Sigmoid colon (tissue), 7 donors: ENCODE data around the gene MYCBPAP. TPM values are rescaled to one million over a fixed set of nuclear protein-coding genes. Genes with fewer than 3 reads are reported as not detected.

Experiments used
- DNase-seq: peaks from one replicate; pipeline ENCODE4 v3.0.0-alpha.2; 2019
- H3K27ac ChIP-seq, 4 donors: fragments of 200-600 bp; sonication (generic); one replicate each; pipeline ENCODE4 v1.5.1; 2016 to 2019; ENCODE audit warnings: mild to moderate bottlenecking in 1 of 4
- H3K27me3 ChIP-seq, 3 donors: fragments of 200-600 bp; sonication (generic); one replicate each; pipeline ENCODE4 v1.5.1; 2019; ENCODE audit warnings: mild to moderate bottlenecking in 1 of 3
- H3K36me3 ChIP-seq, 4 donors: fragments of 200-600 bp; sonication (generic); one replicate each; pipeline ENCODE4 v1.5.1; 2016 to 2019
- H3K4me1 ChIP-seq, 4 donors: fragments of 200-600 bp; sonication (generic); one replicate each; pipeline ENCODE4 v1.5.1; 2017 to 2019
- H3K4me3 ChIP-seq, 4 donors: fragments of 200-600 bp; sonication (generic); one replicate each; pipeline ENCODE4 v1.5.1; 2017 to 2019; ENCODE audit warnings: mild to moderate bottlenecking in 2 of 4, moderate library complexity in 1 of 4
- H3K9me3 ChIP-seq, 4 donors: fragments of 200-600 bp in 3 of 4; sonication (generic) in 3 of 4; one replicate each; pipeline versions ENCODE4 v1.5.1 to v1.6.1; 2013 to 2019
- CTCF ChIP-seq, 4 experiments: fragments of 450-650 bp in 3 of 4; fragments of 200-600 bp in 1 of 4; IDR thresholded peaks; one replicate each; pipeline ENCODE4 v1.5.1; 2016 to 2019; ENCODE audit warnings: antibody characterized with exemption in 4 of 4, mild to moderate bottlenecking in 3 of 4, moderate library complexity in 2 of 4
- EP300 ChIP-seq, 4 donors: sonication (generic); formaldehyde crosslinking; IDR thresholded peaks; one replicate each; pipeline ENCODE4 v1.6.1; 2017; ENCODE audit warnings: antibody characterized with exemption in 4 of 4
- POLR2A ChIP-seq, 2 donors: fragments of 450-650 bp; IDR thresholded peaks; one replicate each; pipeline ENCODE4 v1.6.1; 2016; ENCODE audit warnings: antibody characterized with exemption in 2 of 2, mild to moderate bottlenecking in 2 of 2, moderate library complexity in 2 of 2
- POLR2AphosphoS5 ChIP-seq, 4 donors: sonication (generic); formaldehyde crosslinking; IDR thresholded peaks; one replicate each; pipeline ENCODE4 v1.6.1; 2017; ENCODE audit warnings: antibody characterized with exemption in 4 of 4
- WGBS, 2 donors: extraction: QIAGEN DNeasy Blood & Tissue Kit; methylation state at CpG; one replicate each; pipeline ENCODE4 v1.1.7; 2013; 5-methylcytosine and 5-hydroxymethylcytosine counted together
- intact Hi-C: fragments of 100-400 bp; cut with DNase I; formaldehyde crosslinking; loops from one replicate; pipeline ENCODE4 v1.15.1; 2023
- polyA plus RNA-seq, 3 donors: library from polyadenylated mRNA; stranded (reverse); fragments of 200-250 nt; gene quantifications; one replicate each; pipeline ENCODE4 v1.2.3, GENCODE V29; 2013
- total RNA-seq, 4 donors: library from RNA; depleted of rRNA; stranded (reverse); fragments of >200 nt; gene quantifications; one replicate each; pipeline ENCODE4 v1.1.0, GENCODE V29; 2016
- donor health status: healthy with polysubstance abuse.
- donor health status: Bipolar disorder and iron deficiency.
- donor health status: healthy.

Gene MYCBPAP
- total and polyA plus RNA-seq, 7 donors = 0.23 to 2.5 (median 1.7) TPM; not detected in 1

- Histone ChIP-seq H3K36me3 (no peaks in the 10 kb centered on the region), H3K27ac (peak overlapping the region in 1 of 4 donors; percentile 79), H3K4me3 (peak overlapping the region in 2 of 4 donors; percentile 62 to 70), H3K9me3 (no peaks in the 10 kb centered on the region), H3K4me1 (peaks cover 0 to 20% (median 16%) of the 10 kb centered on the region in 4 donors), H3K27me3 (peaks cover 0 to 10% (median under 1%) of the 10 kb centered on the region in 3 donors)
- intact Hi-C loops = loop anchor here (2.0 to 10.0 kb wide), 4 partner anchors 62 to 614 kb away; partner anchors contain the start of genes NME1 and RSAD1
- TF ChIP-seq POLR2AphosphoS5 (IDR thresholded peaks at IDR 0.05) (no peak), POLR2A (IDR thresholded peaks at IDR 0.05) (no peak), CTCF (IDR thresholded peaks at IDR 0.05) (no peak), EP300 (IDR thresholded peaks at IDR 0.05) (no peak)
- 71 to 89% methylated on average over 11 of the region's 11 CpGs for WGBS, 2 donors
- DNase-seq = no peak
Observed at GRCh38 chr17:50540560-50541401, 32.5 kb downstream of the MYCBPAP start.

GRCh38 chr17:50541402-50541715, 33.1 kb downstream of the MYCBPAP start:
- peaks cover 0 to 5% (median 0%) of the 10 kb centered on the region in 3 donors for H3K27me3 ChIP-seq
- TF ChIP-seq POLR2AphosphoS5 (IDR thresholded peaks at IDR 0.05) (no peak), EP300 (IDR thresholded peaks at IDR 0.05) (no peak), CTCF (IDR thresholded peaks at IDR 0.05) (no peak), POLR2A (IDR thresholded peaks at IDR 0.05) (no peak)
- intact Hi-C loops = loop anchor here (2.0 to 10.0 kb wide), 4 partner anchors 63 to 613 kb away; partner anchors contain the start of genes NME1 and RSAD1
- WGBS, 2 donors = 32 to 66% methylated on average over 9 of the region's 9 CpGs
- peak overlapping the region; percentile 39 to 70 (median 60) for H3K4me3 ChIP-seq
- DNase-seq = no peak
- peak overlapping the region; percentile 50 to 79 (median 72) for H3K27ac ChIP-seq
- H3K36me3 ChIP-seq = no peaks in the 10 kb centered on the region
- H3K9me3 ChIP-seq = no peaks in the 10 kb centered on the region
- H3K4me1 ChIP-seq = peaks cover 0 to 20% (median 16%) of the 10 kb centered on the region in 4 donors

GRCh38 chr17:50541716-50542688, 33.8 kb downstream of the MYCBPAP start:
- 2 to 3% methylated on average over 82 of the region's 82 CpGs for WGBS, 2 donors
- intact Hi-C loops = loop anchor here (2.0 to 10.0 kb wide), 4 partner anchors 63 to 613 kb away; partner anchors contain the start of genes NME1 and RSAD1
- peak overlapping the region; percentile 50 to 79 (median 72) for H3K27ac ChIP-seq
- H3K4me3 ChIP-seq = peak overlapping the region; percentile 39 to 70 (median 60)
- H3K4me1 ChIP-seq = peaks cover 0 to 23% (median 17%) of the 10 kb centered on the region in 4 donors
- TF ChIP-seq POLR2AphosphoS5 (IDR thresholded peaks at IDR 0.05) = peak in 2 of 4 donors; percentile 73 to 77
- peak in 1 of 2 donors; percentile 13 for TF ChIP-seq POLR2A (IDR thresholded peaks at IDR 0.05)
- no peak for TF ChIP-seq EP300 (IDR thresholded peaks at IDR 0.05)
- H3K27me3 ChIP-seq = no peaks in the 10 kb centered on the region
- H3K9me3 ChIP-seq = no peaks in the 10 kb centered on the region
- no peaks in the 10 kb centered on the region for H3K36me3 ChIP-seq
- DNase-seq = peak; percentile 92

- H3K27me3 ChIP-seq = no peaks in the 10 kb centered on the region
- intact Hi-C loops = loop anchor here (10.0 kb wide), 3 partner anchors 242 to 612 kb away; partner anchors contain the start of gene NME1
- DNase-seq = no peak
- peak overlapping the region in 2 of 4 donors; percentile 57 to 62 for H3K4me3 ChIP-seq
- peak overlapping the region in 2 of 4 donors; percentile 72 for H3K27ac ChIP-seq
- WGBS, 2 donors = 20 to 74% methylated on average over 16 of the region's 16 CpGs
- no peak for TF ChIP-seq POLR2A (IDR thresholded peaks at IDR 0.05)
- TF ChIP-seq POLR2AphosphoS5 (IDR thresholded peaks at IDR 0.05) = no peak
- no peak for TF ChIP-seq CTCF (IDR thresholded peaks at IDR 0.05)
- no peak for TF ChIP-seq EP300 (IDR thresholded peaks at IDR 0.05)
- H3K9me3 ChIP-seq = no peaks in the 10 kb centered on the region
- no peaks in the 10 kb centered on the region for H3K36me3 ChIP-seq
- peaks cover 0 to 33% (median 27%) of the 10 kb centered on the region in 4 donors for H3K4me1 ChIP-seq
Observed at GRCh38 chr17:50542795-50543774, 34.8 kb downstream of the MYCBPAP start.
